Astrocyte of the cerebellum (primary cell): ENCODE data around the gene SLC14A1.

Experiments
- DNase-seq: peaks from one replicate; pipeline ENCODE4 v3.0.0-alpha.2; 2011; ENCODE audit warnings: low read depth
- H3K4me3 ChIP-seq: 2 replicates; pipeline ENCODE4 v1.5.1; 2011; ENCODE audit warnings: mild to moderate bottlenecking, low read depth, low read length, moderate library complexity
- in situ Hi-C: cut with HindIII; loops from 2 replicates; pipeline ENCODE4 v1.10.0; 2017; ENCODE audit warnings: low sequenced_read_pairs
- TF ChIP-seq, protein P1 (sequence below): IDR thresholded peaks from 2 replicates; pipeline ENCODE4 v1.5.1; 2012; ENCODE audit warnings: low read length, low read depth, moderate library complexity, mild to moderate bottlenecking; ENCODE audit errors: missing control alignments

SLC14A1 gene

DNA sequence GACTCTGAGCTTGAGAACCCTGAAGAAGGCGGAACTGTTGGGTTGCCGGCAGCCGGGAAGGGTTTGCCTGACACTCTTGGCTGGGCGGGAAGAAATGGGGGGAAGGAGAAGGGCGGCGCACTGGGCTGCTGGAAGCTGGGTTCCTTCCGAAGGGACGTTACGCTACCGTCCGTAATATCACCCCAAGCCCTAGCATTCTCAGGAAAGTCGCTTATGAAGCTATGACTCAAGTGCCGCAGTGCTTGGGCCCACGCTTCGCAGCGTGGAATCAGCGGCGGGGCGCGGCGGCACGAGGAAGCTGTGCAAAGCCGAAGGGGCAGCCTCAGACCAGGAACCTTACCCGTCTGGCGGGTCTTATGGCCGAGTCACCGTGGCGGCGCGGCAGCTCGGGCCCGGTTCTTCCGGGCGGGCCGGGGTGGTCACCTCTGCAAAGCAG lies 51.3 kb downstream of the SLC14A1 start:
- TF ChIP-seq, protein P1, sequence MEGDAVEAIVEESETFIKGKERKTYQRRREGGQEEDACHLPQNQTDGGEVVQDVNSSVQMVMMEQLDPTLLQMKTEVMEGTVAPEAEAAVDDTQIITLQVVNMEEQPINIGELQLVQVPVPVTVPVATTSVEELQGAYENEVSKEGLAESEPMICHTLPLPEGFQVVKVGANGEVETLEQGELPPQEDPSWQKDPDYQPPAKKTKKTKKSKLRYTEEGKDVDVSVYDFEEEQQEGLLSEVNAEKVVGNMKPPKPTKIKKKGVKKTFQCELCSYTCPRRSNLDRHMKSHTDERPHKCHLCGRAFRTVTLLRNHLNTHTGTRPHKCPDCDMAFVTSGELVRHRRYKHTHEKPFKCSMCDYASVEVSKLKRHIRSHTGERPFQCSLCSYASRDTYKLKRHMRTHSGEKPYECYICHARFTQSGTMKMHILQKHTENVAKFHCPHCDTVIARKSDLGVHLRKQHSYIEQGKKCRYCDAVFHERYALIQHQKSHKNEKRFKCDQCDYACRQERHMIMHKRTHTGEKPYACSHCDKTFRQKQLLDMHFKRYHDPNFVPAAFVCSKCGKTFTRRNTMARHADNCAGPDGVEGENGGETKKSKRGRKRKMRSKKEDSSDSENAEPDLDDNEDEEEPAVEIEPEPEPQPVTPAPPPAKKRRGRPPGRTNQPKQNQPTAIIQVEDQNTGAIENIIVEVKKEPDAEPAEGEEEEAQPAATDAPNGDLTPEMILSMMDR: no peak
- peak overlapping the region; percentile 40 for H3K4me3 ChIP-seq
- DNase-seq: no peak
- in situ Hi-C loops: no loop called here

DNA sequence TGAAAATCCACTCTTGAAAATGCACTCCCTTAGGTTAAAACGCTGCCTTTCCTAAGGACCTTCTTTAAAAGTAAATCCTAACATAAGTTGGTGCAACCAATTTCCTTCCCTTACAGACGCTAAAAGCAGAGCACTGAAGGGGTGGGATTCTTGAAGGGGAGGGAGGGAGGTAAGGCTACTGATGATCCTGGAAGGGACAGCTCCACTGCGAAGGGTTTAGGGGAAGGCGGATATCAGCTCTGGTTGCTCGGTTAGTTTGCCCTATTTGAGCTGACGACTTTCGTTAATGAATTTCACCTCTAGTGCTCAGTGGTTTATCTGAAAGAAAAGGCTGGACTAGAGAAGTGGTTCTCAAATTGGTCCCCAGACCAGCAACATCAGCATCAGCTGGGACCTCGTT lies 51.8 kb downstream of the SLC14A1 start:
- H3K4me3 ChIP-seq: peak overlapping the region; percentile 40
- TF ChIP-seq, protein P1: no peak
- no peak for DNase-seq
- in situ Hi-C loops: no loop called here

DNA sequence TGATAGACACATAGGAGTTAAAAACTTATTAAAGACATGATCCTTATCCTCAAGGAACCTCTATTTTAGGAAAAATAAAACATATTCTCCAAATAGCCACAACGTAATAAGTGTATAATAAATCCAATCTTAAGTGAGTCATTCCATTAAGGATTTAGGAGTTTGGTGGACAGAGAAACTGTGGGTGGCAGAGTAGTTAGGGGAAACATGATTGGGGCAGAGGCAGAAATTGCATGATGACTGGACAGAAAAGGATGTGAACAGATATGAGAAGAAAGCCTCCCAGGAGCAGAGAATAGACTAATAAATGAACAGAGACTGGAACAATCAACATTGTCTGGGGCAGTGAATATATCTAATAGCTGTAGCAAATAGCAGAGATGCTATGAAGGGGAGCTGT lies 53.4 kb downstream of the SLC14A1 start:
- no peak overlapping the region for H3K4me3 ChIP-seq
- in situ Hi-C loops: no loop called here
- no peak for DNase-seq
- TF ChIP-seq, protein P1: no peak

DNA sequence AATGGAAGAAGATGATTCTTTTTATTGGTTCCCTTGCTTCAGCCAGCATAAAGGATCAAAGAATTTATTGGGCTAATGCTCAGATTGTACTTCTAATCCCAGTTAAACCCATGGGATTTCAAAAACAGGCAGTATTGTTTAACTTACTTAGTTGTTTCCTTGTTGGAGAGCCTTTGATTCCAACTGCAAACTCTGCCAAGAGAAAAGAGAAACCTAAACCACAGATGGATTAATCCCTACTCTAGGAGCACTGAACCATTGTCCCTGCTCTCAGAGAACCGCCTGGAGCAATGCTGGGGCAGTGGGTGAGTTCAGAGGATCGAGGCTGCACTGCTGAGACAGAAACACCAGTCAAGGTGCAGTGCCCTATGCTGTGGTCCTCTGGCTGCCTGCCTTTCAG lies 56.6 kb downstream of the SLC14A1 start:
- in situ Hi-C loops: no loop called here
- H3K4me3 ChIP-seq: no peak overlapping the region
- DNase-seq: no peak
- TF ChIP-seq, protein P1: no peak

DNA sequence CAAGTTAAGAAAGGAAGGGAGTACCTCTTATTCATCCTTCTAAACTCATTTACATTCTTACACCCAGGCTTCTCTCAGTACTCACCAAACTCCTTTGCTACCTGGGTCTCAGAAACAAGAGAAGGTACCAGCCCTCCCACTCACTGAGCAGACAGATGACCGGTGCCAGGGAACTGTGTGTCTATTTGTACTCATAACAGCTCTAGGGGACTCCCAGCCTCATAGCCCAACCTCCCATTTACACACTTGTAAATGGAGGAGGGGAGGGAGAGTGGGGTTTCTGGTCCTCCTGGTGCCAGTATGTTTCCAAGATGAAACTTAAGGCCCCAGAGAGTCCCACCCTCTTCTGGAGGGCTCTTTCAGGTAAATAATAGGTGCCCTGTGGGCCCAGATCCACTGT lies 58.7 kb downstream of the SLC14A1 start:
- TF ChIP-seq, protein P1: no peak
- no peak for DNase-seq
- H3K4me3 ChIP-seq: no peak overlapping the region
- in situ Hi-C loops: no loop called here

DNA sequence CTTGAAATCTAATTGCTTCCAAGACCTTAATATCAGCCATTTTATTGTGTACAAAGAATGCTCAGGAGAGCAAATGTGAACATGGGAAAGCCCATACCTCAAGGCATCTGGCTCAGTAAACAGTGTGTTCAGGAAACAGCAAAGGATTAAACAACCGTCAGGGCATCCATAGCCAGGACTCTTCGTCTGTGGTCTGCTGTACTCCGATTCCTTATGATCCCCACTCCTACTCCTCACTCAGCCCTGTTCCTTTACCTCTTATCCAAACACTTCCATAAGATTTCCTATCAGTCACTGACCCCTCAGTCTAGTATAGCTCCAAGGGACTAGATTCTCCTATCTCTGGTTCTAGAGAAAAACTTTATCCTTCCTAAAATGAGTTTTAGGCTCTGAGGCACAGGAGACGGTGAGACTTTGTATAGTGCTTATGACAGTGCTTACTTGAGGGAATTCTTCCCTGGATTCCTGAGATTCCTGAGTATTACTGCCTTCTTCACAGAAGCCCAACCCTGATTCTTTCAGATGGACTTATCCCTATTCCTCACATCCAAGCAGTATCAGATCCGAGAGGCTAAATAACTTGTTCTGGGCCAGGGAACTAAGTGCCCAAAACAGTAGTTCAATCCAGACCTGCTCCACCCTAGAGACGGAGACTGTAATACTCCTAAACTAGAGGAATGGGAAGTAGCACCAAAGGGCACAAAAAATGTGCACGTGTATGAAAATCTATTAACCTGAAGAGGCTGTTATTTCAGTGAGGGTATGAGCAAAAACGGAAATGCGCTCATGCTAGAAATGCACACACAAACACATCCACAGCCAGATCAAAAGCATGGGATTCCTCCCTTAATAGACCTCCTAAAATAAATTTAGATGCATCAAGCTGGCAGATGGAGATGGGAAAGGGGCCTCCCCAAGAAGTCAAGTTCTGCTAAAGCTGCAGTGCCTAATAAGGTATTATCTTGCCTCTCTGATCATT lies 59.4 kb downstream of the SLC14A1 start:
- H3K4me3 ChIP-seq: no peak overlapping the region
- no peak for DNase-seq
- in situ Hi-C loops: no loop called here
- TF ChIP-seq, protein P1: no peak
